ENCODE results near the gene HEG1. TPM values are rescaled to one million over a fixed set of nuclear protein-coding genes. Genes with fewer than 3 reads are reported as not detected.
A peak's percentile ranks its signal among the peaks of the same experiment; 100 is the strongest.

Gene HEG1
- total RNA-seq, 2 donors from 2014 or later, result 20.5 to 30.6 TPM

GRCh38 chr3:125078951-125079674 lies 23.3 kb upstream of the HEG1 start:
- Mint-ChIP-seq H3K4me1 (peaks cover 5% of the 10 kb centered on the region), H3K27me3 (peaks cover 28% of the 10 kb centered on the region), H3K4me3 (no peak overlapping the region), H3K36me3 (ENCODE audit: low read depth) (no peaks in the 10 kb centered on the region), H3K27ac (no peak overlapping the region)
- H3K9me3 ChIP-seq (ENCODE audit: control insufficient read depth, low read length, poor library complexity, severe bottlenecking), result no peaks in the 10 kb centered on the region
- ATAC-seq, result no peak
- no peak for DNase-seq

- no peak for ATAC-seq
- H3K27ac Mint-ChIP-seq, result no peak overlapping the region
Observed at GRCh38 chr3:125077864-125078263, 22.1 kb upstream of the HEG1 start.

GRCh38 chr3:125076464-125076863 lies 20.7 kb upstream of the HEG1 start:
- Mint-ChIP-seq H3K36me3 (ENCODE audit: low read depth) (no peaks in the 10 kb centered on the region), H3K4me3 (no peak overlapping the region), H3K27ac (no peak overlapping the region), H3K4me1 (peaks cover 5% of the 10 kb centered on the region), H3K27me3 (peaks cover 28% of the 10 kb centered on the region)
- DNase-seq (no peak), ATAC-seq (no peak)
- no peaks in the 10 kb centered on the region for H3K9me3 ChIP-seq (ENCODE audit: control insufficient read depth, low read length, poor library complexity, severe bottlenecking)

More at GRCh38 chr3:125077864-125078263, 22.1 kb upstream of the HEG1 start:
- DNase-seq, result no peak
- H3K9me3 ChIP-seq (ENCODE audit: control insufficient read depth, low read length, poor library complexity, severe bottlenecking), result no peaks in the 10 kb centered on the region
- H3K27me3 Mint-ChIP-seq, result peaks cover 28% of the 10 kb centered on the region
- no peak overlapping the region for H3K4me3 Mint-ChIP-seq
- peaks cover 5% of the 10 kb centered on the region for H3K4me1 Mint-ChIP-seq
- no peaks in the 10 kb centered on the region for H3K36me3 Mint-ChIP-seq (ENCODE audit: low read depth)

- no peak overlapping the region for H3K27ac Mint-ChIP-seq
- DNase-seq (no peak), ATAC-seq (no peak)
- no peaks in the 10 kb centered on the region for H3K36me3 Mint-ChIP-seq (ENCODE audit: low read depth)
- H3K4me3 Mint-ChIP-seq, result no peak overlapping the region
- H3K27me3 Mint-ChIP-seq, result peaks cover 28% of the 10 kb centered on the region
- peaks cover 5% of the 10 kb centered on the region for H3K4me1 Mint-ChIP-seq
- no peaks in the 10 kb centered on the region for H3K9me3 ChIP-seq (ENCODE audit: control insufficient read depth, low read length, poor library complexity, severe bottlenecking)
Observed at GRCh38 chr3:125075738-125076137, 19.9 kb upstream of the HEG1 start.

GRCh38 chr3:125073390-125073905 lies 17.7 kb upstream of the HEG1 start:
- no peaks in the 10 kb centered on the region for H3K9me3 ChIP-seq (ENCODE audit: control insufficient read depth, low read length, poor library complexity, severe bottlenecking)
- Mint-ChIP-seq H3K4me1 (peaks cover 9% of the 10 kb centered on the region), H3K36me3 (ENCODE audit: low read depth) (no peaks in the 10 kb centered on the region), H3K4me3 (no peak overlapping the region), H3K27ac (no peak overlapping the region), H3K27me3 (peaks cover 21% of the 10 kb centered on the region)
- DNase-seq (no peak), ATAC-seq (no peak)

GRCh38 chr3:125072749-125073389 lies 17.1 kb upstream of the HEG1 start:
- Mint-ChIP-seq H3K4me1 (peaks cover 7% of the 10 kb centered on the region), H3K4me3 (no peak overlapping the region), H3K36me3 (ENCODE audit: low read depth) (no peaks in the 10 kb centered on the region), H3K27me3 (peaks cover 15% of the 10 kb centered on the region), H3K27ac (no peak overlapping the region)
- H3K9me3 ChIP-seq (ENCODE audit: control insufficient read depth, low read length, poor library complexity, severe bottlenecking), result no peaks in the 10 kb centered on the region
- ATAC-seq, result no peak
- DNase-seq, result no peak

- Mint-ChIP-seq H3K27me3 (peaks cover 11% of the 10 kb centered on the region), H3K4me3 (no peak overlapping the region), H3K36me3 (ENCODE audit: low read depth) (no peaks in the 10 kb centered on the region), H3K27ac (no peak overlapping the region), H3K4me1 (peaks cover 7% of the 10 kb centered on the region)
- H3K9me3 ChIP-seq (ENCODE audit: control insufficient read depth, low read length, poor library complexity, severe bottlenecking), result no peaks in the 10 kb centered on the region
- ATAC-seq, result no peak
- DNase-seq, result no peak
Observed at GRCh38 chr3:125072301-125072700, 16.5 kb upstream of the HEG1 start.

- Mint-ChIP-seq H3K4me3 (no peak overlapping the region), H3K27me3 (peaks cover 7% of the 10 kb centered on the region), H3K27ac (no peak overlapping the region), H3K4me1 (peaks cover 5% of the 10 kb centered on the region), H3K36me3 (ENCODE audit: low read depth) (no peaks in the 10 kb centered on the region)
- DNase-seq (no peak), ATAC-seq (no peak)
- no peaks in the 10 kb centered on the region for H3K9me3 ChIP-seq (ENCODE audit: control insufficient read depth, low read length, poor library complexity, severe bottlenecking)
Observed at GRCh38 chr3:125069968-125070745, 14.4 kb upstream of the HEG1 start.

GRCh38 chr3:125069452-125069851 lies 13.7 kb upstream of the HEG1 start:
- Mint-ChIP-seq H3K36me3 (ENCODE audit: low read depth) (no peaks in the 10 kb centered on the region), H3K4me3 (no peak overlapping the region), H3K27ac (no peak overlapping the region), H3K27me3 (peaks cover 7% of the 10 kb centered on the region), H3K4me1 (peaks cover 4% of the 10 kb centered on the region)
- ATAC-seq, result peak; percentile 37
- DNase-seq, result no peak
- no peaks in the 10 kb centered on the region for H3K9me3 ChIP-seq (ENCODE audit: control insufficient read depth, low read length, poor library complexity, severe bottlenecking)

- ATAC-seq, result no peak
- peaks cover 4% of the 10 kb centered on the region for H3K4me1 Mint-ChIP-seq
- peaks cover 8% of the 10 kb centered on the region for H3K27me3 Mint-ChIP-seq
- H3K36me3 Mint-ChIP-seq (ENCODE audit: low read depth), result no peaks in the 10 kb centered on the region
- H3K27ac Mint-ChIP-seq, result no peak overlapping the region
- H3K4me3 Mint-ChIP-seq, result no peak overlapping the region
- DNase-seq, result no peak
- H3K9me3 ChIP-seq (ENCODE audit: control insufficient read depth, low read length, poor library complexity, severe bottlenecking), result no peaks in the 10 kb centered on the region
Observed at GRCh38 chr3:125068265-125068664, 12.5 kb upstream of the HEG1 start.

- Mint-ChIP-seq H3K27ac (no peak overlapping the region), H3K4me3 (no peak overlapping the region), H3K27me3 (peaks cover 18% of the 10 kb centered on the region), H3K4me1 (peaks cover 4% of the 10 kb centered on the region), H3K36me3 (ENCODE audit: low read depth) (no peaks in the 10 kb centered on the region)
- no peak for DNase-seq
- H3K9me3 ChIP-seq (ENCODE audit: control insufficient read depth, low read length, poor library complexity, severe bottlenecking), result no peaks in the 10 kb centered on the region
- ATAC-seq, result no peak
Observed at GRCh38 chr3:125067225-125067624, 11.4 kb upstream of the HEG1 start.

GRCh38 chr3:125062904-125063618 lies 7.3 kb upstream of the HEG1 start:
- Mint-ChIP-seq H3K27me3 (peaks cover 43% of the 10 kb centered on the region), H3K4me1 (peaks cover 2% of the 10 kb centered on the region), H3K27ac (no peak overlapping the region), H3K4me3 (no peak overlapping the region), H3K36me3 (ENCODE audit: low read depth) (peaks cover 4% of the 10 kb centered on the region)
- DNase-seq, result no peak
- no peak for ATAC-seq
- no peaks in the 10 kb centered on the region for H3K9me3 ChIP-seq (ENCODE audit: control insufficient read depth, low read length, poor library complexity, severe bottlenecking)

GRCh38 chr3:125061646-125062045 lies 5.8 kb upstream of the HEG1 start:
- no peak overlapping the region for H3K4me3 Mint-ChIP-seq
- H3K36me3 Mint-ChIP-seq (ENCODE audit: low read depth), result peaks cover 4% of the 10 kb centered on the region
- H3K27ac Mint-ChIP-seq, result peak overlapping the region; percentile 12
- H3K27me3 Mint-ChIP-seq, result peaks cover 43% of the 10 kb centered on the region
- ATAC-seq, result no peak
- H3K4me1 Mint-ChIP-seq, result peaks cover 2% of the 10 kb centered on the region
- no peaks in the 10 kb centered on the region for H3K9me3 ChIP-seq (ENCODE audit: control insufficient read depth, low read length, poor library complexity, severe bottlenecking)
- DNase-seq, result no peak

Data from T-helper 17 cell (primary cell).